SW480 (cell line): Measurements from ENCODE around the gene SF3A1.

Experiments
- DNase-seq: peaks from one replicate; pipeline ENCODE4 v3.0.0-alpha.2; 2016; ENCODE audit warnings: low spot score

Gene SF3A1

DNA sequence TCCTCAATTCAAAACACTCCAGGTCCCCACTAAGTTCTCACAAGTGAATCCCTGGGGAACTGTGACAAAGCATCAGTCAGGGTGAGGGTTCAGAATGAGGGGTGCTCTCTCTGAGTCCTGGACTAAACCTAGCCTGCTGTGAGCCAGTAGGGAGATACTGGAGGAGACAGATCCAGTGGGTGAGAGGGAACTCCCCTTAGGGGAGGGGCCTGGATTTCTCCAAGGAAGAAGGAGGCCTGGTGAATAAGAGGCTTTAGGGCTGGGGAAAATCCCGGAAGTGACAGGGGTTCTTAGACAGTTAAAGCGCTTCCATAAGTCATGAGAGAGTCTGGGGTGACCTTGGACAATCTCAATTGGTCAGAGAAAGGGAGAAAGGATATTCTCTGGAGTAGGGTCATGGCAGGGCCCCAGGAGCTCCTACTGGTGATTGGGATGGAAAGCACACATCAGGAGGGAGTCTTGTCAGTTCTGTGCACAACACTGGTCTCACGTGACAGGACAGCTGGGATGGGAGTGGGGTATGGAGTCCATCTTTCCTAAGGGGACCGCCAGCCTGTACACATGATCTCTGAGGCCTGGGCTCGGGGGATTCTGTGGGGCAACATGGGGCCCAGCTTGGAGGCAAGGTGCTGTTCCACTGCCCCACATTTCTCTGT, 31.5 kb downstream of the SF3A1 start:
- DNase-seq: peak; percentile 14

DNA sequence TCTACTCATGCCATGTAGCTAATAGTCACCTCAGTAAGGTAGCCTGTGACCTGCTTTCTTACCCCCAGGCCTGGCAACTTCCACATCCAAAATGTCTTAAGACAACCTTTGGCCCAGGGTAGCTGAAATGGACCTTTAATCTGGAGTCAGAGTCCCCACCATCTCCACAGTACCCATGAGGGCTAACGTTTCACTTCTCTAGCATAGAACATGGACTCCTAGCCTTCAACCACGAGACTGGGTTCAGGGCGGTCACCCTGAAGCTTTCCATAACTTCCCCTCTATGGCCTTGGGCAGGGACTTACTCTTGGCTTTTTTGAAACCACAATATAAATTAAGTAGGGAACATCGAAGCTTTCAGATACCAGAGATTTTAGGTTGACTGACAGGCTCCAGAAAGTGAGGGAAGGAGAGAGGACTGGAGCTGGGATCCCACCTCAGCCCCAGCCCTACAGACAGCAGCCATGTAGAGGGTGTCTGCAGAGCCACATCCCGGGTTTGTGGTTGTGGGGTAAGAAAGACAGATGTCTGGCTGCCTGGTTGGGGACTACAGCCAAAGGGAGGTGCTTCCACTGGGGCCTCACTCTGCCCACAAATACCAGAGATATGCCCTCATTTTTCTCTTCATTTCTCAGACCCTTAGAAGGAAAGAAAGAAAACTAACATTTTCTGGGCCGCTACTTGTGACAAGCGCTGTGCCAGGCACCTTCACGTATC, 32.5 kb downstream of the SF3A1 start:
- DNase-seq: no peak

- DNase-seq: no peak
Measured at GRCh38 chr22:30323246-30323645, 33.4 kb downstream of the SF3A1 start.

DNA sequence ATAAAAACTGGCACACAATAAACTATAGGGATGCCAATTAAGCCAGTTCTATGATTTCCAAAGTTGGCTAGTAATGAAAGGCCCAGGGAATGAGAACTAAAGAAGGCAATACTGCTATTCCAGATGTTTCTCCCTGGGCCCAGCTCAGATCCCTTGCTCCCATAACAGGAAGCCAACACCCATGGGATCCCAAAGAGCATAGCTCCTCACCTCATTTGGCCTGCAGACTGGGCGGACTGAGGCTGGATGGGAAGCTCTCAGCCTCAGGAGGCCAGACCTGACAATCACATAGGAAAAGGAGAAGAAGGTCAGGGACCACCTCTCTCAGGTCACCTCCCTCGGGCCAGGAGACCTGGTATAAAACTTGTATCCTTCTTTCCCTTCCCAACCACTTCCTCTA, 35.2 kb downstream of the SF3A1 start:
- no peak for DNase-seq

GRCh38 chr22:30320021-30320556, 36.6 kb downstream of the SF3A1 start:
- DNase-seq: no peak

DNA sequence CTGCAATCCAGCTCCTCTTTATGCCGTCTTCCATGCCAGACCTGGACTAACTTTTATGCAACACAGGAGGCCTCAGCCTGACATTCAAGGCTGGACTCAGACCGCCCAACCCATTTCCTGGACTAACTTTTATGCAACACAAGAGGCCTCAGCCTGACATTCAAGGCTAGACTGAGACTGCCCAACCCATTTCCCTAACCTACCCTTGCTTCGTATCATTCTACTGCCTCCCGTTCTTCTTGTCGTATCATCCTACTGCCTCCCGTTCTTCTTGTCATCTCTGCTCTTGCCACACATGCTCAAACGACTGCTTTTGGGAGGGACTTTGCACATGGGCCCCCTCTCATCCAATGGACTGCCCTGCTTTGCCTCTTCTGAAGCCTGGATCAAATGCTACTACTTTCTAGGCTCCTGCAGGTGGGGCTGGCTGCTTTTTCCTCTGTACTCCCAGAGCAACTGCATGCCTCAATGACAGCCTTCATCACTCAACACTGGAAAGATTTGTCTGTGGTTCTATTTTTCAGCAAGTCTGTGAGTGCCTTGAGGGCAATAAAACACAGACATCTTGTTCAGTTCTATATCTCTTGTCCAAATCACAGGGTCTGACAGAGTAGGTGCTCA, 37.8 kb downstream of the SF3A1 start:
- no peak for DNase-seq

- DNase-seq: no peak
Measured at GRCh38 chr22:30317778-30318177, 38.9 kb downstream of the SF3A1 start.

- DNase-seq: no peak
Measured at GRCh38 chr22:30315962-30316576, 40.6 kb downstream of the SF3A1 start.

- DNase-seq: peak; percentile 31
Measured at GRCh38 chr22:30314915-30315314, 41.8 kb downstream of the SF3A1 start.

- no peak for DNase-seq
Measured at GRCh38 chr22:30313527-30314363, 42.9 kb downstream of the SF3A1 start.

- DNase-seq: peak; percentile 37
Measured at GRCh38 chr22:30312053-30312452, 44.6 kb downstream of the SF3A1 start.

DNA sequence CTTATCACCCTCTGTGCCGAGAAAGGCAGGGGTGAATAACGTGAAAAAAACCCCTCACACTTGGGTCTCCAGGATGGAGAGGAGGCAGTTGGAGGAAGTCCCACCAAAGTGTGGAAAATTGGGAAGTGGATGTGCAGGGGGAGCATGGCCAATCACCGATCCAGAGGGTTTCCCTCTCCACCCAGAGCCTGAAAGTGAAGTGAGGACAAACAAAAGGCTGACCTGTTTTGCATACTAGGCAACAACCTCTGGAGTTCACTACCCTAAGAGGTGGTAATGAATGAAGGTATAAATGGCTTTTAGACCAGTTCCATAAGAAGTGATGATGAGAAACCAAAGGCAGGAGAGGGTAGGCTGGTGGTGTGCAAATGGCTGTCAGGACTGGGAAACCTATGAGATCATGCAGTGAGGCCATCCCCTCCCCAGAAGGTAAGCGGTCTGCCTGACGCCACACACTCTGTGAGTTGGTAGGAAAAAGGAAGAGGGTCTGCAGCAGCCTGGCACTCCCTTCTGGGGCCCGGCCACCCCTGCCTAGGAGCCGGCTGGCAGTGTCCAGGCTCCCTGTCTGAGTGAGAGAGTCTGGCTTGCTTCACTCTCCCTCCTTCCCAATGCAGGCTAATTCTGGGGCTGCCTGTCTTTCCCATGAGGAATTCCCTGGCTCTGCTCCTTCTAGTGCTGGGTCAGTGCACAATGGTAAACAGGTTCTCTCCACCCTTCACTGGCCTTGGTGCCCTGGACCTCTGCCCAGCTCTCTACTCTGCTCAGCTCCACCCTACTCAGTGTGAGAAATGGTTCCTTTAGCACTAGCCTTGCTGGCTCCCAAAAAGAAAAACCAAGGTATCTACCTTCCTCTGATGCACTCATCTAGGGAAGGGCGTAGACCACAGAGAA, 45.6 kb downstream of the SF3A1 start:
- no peak for DNase-seq

- no peak for DNase-seq
Measured at GRCh38 chr22:30309951-30310741, 46.5 kb downstream of the SF3A1 start.

DNA sequence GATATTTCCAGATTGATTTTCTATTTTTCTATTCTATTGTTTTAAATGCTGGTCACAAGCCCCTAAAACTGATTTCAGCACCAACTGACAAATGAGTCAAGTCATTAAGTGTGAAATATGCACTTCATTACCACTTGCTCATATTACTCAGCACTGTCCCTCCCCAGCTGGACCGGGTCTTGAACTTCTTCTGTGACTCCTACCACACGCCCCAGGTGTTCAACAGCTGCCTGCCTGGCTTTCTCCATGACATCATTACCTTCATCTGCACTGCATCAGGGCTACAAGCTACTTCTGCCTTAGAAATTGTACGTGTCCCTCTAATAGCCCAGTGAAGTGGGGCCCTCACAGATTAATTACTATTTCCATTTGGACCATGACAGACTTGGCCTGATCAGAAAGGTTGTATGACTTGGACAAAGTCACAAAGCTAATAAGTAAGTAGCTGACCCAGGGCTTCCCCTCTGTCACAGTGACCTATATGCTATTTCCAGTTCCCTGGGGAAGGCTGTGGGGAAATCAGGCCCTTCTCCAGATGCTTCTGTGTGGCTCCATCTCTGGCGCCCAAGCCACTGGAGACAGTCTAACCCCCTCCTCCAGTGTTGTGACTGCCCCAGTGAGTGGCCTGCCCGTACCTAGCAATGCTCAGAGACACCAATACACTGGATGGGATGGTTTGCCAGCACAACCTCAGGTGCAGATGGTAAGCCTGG, 48.0 kb downstream of the SF3A1 start:
- no peak for DNase-seq

- no peak for DNase-seq
Measured at GRCh38 chr22:30308093-30308492, 48.6 kb downstream of the SF3A1 start.

DNA sequence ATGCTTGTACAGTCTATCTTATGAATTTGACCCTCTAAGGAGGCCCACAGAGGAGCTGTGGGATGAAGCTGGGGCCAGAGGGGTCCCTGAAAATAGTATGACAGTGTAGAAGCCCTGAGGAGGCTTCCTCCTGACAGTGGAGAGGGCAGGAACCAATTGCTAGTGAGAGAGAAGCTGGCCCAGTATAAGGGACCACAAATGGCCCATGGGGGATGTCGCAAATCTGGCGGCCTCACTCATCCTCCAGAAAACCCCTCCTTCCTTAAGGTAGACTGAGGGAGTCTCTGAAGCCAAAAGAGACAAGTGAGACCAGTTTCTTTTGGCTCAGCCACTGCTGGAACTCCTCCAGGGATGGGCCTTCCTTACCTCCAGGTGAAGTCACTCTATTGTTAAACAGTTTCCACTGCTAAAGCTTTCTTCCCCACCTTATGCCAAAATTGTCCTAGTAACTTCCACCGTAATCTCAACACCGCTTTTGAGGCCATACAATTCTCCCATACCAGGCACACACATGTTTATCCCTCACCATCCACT, 49.6 kb downstream of the SF3A1 start:
- DNase-seq: no peak

DNA sequence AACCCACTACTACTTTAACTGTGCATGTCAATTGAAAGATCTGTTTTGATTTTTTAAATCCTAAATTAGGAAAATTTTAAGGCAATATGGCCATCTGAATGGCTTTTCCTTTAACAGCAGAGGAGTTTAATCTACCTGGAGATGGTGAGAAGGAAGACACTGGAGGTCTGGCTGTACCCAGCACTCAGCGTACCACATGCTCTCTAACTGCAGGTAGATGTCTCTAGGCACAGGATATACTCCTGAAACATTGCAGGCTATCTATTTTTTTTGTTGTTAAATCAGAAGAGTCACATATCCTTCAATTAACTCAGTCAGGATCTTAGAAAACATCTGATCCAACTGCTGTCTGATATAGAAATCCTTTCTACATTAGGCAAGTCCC, 50.1 kb downstream of the SF3A1 start:
- DNase-seq: no peak

DNA sequence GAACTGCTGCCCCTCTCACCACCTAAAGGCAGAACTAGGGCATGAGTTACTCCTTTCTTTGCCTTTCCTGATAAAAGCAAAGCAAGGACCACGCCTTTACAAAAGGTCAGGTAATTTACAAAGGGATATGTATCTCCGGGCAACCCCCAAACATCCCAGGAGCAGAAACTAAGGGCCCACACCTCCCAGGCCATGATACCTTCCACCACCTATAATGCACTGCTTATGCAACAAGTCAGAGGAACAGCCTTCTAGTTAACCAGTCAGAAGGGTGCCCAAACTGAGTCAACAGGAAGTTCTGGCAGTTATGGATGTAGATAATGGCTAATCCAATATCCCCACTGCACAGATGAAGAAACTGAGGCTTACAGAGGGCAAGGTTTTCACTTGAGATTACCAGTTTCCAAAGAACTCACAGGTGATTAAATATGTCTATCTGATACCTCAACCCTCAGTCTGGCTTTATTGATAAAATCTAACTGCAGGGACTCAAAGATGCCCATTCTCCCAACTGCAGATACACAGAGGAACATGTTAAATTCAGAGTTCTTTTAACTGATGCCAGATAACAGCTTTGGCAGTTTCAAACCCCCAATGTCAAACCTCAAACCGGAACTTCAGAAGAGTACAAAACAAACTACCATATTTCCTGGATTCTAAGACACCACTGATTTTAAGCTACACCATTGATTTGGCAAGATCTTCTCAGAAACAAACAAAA, 50.6 kb downstream of the SF3A1 start:
- DNase-seq: peak; percentile 10
